ENCODE results near the gene SYN1.
A peak's percentile ranks its signal among the peaks of the same experiment; 100 is the strongest.
"Not testable (repeated sequence)": the region's sequence is repeated elsewhere in the genome, so short reads cannot be mapped to it uniquely, and the experiment has no call there.

SYN1 gene

DNA sequence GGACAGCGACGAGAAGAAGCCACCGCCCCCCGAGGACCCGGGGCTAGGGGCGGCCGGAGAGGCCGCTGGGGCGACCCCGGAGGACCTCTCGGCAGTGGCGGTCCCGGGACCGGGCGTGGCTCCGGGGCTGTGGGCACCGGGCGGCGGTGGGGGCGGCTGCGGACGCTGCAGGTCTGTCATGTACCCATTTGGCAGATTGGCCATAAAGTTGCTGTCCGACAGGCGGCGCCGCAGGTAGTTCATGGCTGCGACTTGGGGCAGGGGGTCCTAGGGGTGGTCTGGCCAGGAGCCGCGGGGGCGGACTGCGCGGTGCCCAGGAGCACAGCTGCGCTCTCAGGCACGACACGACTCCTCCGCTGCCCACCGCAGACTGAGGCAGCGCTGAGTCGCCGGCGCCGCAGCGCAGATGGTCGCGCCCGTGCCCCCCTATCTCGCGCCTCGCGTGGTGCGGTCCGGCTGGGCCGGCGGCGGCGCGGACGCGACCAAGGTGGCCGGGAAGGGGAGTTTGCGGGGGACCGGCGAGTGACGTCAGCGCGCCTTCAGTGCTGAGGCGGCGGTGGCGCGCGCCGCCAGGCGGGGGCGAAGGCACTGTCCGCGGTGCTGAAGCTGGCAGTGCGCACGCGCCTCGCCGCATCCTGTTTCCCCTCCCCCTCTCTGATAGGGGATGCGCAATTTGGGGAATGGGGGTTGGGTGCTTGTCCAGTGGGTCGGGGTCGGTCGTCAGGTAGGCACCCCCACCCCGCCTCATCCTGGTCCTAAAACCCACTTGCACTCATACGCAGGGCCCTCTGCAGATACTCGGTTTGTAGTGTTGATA is at the start of gene SYN1:
SYN1 (minus strand) TSS at position 372 of the 817 bp plus-strand sequence; CDS start at position 243, 129 bp downstream.
- DNase-seq, result peak; percentile 10

GRCh38 chrX:47665797-47666196 is 46.1 kb upstream of the SYN1 start:
- DNase-seq, result not testable (repeated sequence)

DNA sequence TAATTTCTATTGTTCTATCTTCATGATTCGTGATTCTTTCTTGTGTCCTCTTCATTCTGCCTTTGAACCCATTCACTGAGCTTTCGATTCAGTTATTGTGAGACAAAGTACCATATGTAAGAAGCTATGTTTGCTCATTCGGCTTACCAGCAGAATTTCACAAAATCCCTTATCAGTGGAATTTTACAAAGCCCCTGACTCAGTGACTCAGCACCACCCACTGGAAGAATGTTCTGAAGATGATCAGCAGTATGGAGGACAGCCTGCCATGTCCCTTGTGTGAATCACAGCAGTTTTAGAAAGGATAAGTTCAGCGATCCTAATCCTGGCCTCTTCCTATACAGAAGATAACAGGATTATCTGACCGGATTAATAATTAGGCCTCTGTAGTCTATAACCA is 45.1 kb upstream of the SYN1 start:
- DNase-seq, result no peak

DNA sequence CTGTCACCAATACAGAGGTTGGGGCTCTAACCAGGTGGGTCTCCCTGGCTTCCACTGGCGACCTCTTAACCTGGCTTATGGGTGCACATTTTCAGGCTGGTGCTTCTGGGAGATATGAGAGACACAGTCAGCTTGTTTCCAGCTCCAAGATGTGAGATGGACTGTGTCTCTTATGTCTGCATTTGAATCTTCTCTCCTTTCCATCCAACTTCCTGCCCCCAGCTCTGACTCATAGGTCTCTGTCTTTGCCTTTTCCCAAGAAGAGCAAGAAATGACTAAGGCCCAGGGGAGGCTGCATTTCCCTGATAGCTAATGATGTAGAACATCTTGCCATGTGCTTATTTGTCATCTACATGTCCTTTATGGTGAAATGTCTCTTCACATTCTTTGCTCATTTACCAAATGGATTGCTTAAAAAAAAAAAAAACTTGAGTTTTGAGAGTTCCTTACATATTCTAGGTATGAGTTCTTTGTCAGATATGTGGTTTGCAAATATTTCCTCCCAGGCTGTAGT is 42.5 kb upstream of the SYN1 start:
- no peak for DNase-seq

DNA sequence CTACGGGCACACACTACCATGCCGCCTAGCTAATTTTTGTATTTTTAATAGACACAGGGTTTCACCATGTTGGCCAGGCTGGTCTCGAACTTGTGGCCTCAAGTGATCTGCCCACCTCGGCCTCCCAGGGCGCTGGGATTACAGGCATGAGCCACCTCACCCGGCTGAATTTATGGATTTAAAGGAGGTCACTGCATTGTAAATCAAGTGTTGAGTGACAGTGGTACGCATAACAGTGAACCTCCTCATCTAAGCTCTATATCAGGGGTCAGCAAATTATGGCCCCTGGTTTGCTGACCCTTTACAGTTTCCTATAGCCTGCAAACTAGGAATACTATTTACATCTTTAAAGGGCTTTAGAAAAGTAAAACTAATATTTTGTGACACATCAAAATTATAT is 41.9 kb upstream of the SYN1 start:
- no peak for DNase-seq

- DNase-seq, result no peak
Measured at GRCh38 chrX:47659421-47659726, 39.7 kb upstream of the SYN1 start.

DNA sequence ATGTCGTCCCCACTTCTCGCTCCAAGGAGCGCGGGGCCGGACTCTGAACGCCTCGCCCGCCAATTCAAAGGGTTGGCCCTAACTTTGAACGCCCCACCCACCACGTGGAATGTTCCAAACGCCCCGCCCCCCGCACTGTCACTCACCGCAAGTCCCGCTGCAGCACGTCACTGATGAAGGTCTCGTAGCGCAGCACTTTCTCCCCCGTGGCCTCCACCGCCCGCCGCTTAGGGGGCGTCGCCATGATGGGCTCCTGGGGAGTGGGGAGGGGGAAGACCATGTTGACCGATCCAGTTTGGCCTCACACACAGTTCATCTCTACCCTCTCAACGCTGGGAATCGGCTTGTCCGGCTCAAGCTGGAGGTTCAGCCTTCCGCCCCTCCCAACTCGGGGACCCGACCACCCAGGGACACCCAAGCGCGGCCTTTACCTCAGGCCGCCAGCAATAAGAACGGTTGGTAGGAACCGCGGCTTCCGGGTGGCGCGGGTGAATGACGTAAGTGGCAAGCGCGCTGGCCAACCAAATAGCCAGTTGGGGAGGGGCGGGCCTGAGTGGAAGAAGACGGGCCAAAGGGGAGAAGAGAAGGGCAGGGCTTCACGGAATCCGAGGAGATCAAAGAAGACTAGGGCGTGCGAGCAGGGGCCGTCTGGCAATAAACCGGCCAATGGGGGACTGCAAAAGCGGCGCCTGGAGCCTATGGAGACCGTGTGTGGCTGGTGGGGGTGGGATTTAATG is 39.2 kb upstream of the SYN1 start, which contains the start of gene UXT:
UXT (minus strand) TSS at position 497 of the 737 bp plus-strand sequence; CDS start at position 244, 253 bp downstream.
- peak; percentile 96 for DNase-seq

GRCh38 chrX:47658301-47658683 is 38.6 kb upstream of the SYN1 start:
- DNase-seq, result no peak

DNA sequence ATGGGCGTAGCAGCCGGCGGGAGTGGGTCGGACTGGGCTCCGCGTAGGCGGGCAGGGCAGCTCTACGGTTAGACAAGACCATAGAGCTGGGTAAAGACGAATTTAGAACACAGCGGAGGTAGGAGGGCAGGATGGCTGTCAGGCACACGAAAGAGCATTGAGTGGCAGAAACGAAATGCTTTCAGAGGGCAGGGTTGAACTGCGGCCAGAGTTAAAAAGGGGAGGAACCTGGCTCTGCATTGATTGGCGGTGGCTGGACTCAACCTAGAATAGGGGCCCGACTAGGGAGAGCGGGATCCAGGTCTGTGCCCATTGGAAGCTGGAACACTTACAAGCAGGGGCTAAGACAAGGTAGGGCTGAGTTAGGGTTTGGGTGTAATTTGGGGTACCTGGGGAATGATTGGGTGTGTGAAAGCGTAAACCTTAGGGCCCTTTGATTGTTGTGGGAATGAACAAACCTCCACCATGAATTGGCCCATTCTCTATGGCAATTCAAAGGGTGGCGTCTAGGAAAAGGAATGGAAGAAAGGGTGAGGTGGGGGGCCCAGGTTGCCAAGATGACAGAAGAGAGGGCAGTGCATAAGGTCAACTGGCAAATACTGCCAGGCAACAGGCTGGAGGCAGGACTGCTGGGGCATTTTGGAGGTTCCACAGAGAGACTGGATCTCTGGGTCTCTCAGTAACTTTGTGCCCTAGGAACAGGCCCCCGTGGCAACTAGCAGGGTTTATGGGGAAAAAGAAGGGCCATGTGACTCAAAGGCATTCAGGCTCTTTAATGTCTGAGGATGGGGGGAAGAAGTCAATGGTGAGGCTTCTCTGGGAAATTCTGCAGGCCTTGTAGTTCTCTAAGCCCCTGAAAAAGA is 31.6 kb upstream of the SYN1 start:
- no peak for DNase-seq

DNA sequence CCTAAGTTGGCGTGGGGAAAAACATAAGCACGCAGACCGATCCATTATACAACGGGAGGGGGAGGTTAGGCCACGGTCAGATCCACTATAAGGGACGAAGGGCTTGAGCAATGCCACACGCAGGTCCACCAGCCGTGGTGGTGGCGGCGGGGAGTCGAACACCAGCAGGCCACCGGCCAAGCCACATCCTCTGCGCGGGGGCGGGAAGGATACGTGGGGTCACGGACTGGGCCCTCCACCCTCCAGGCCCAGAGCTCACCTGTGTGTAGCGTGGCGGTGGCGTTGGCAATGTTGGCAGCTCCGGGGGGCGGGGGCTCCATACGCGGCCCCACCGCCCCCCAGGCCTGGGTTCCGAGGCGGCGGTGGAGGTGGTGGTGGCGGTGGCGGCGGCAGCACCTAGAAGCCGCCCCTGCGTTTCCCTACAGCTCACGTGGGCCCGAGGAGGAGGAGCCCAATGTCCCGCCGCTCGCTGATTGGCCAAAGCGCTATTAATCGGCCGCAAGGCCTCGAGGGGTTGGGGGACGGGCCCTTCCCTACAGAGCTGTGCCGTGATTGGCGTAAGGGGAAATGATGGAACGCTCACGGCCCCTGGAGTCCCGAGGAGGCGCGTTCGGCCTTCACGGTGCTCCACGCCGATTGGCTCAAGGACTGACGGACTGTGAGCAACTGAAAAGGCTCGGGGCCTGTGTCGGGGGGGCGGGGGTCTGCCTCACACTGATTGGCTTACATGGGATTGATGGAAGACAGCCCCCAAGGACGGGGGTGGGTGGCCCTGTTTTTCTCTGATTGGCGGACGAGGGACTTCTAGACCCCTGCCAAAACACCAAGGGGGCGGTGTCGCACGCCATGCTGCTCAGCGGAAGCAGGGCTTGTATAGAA is 30.7 kb upstream of the SYN1 start, which contains the start of gene ELK1:
ELK1 (minus strand) TSS at position 400 of the 879 bp plus-strand sequence. CDS start 9,122 bp downstream, outside the sequence.
- peak; percentile 92 for DNase-seq

- no peak for DNase-seq
Measured at GRCh38 chrX:47649781-47650163, 30.1 kb upstream of the SYN1 start.

- DNase-seq, result no peak
Measured at GRCh38 chrX:47649271-47649670, 29.6 kb upstream of the SYN1 start.

GRCh38 chrX:47648376-47648775 is 28.7 kb upstream of the SYN1 start:
- DNase-seq, result no peak

- no peak for DNase-seq
Measured at GRCh38 chrX:47646636-47647035, 27.0 kb upstream of the SYN1 start.

DNA sequence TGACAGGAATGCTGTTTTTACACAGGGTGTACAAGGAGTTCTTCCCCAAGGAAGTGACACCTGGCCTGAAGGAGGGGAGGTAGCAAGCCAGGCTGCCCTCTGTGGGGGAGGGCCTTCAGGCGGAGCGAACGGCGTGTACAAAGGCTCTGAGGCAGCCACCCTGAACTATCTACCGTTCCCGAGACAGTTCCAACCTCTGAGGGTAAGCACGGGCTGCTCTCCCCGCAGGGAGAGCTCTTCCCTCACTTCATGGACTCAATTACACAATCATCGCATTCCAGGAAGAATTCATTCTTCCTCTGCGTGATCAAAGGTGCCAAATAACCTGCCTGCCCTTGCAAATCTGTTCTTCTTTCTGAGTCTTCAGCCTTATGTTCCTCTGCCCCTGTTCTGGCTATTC is 25.9 kb upstream of the SYN1 start:
- no peak for DNase-seq

DNA sequence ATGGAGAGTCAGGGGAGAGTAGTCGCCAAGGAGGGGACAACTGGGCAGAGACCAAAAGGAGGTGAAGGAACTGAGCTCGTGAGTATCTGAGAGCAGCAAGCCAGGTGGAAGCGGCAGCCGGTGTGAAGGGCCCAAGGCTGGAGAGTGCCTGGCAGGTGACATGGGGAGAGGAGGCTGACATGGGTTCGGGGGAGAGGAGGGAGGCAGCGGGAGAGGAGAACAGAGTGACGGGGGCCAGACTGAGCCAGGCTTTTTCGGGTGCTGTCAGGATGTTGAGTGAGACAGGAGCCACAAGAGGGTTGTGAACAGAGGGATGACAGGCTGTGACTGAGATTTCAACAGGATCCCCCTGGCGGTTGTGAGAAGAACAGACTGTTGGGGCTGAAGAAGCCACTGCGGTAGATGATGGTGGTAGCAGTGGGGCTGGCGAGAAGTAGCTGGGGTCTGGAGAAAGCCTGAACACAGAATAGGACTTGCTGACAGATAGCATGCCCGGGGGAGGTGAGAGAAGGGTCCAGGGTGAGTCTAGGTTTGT is 25.0 kb upstream of the SYN1 start:
- DNase-seq, result no peak

DNA sequence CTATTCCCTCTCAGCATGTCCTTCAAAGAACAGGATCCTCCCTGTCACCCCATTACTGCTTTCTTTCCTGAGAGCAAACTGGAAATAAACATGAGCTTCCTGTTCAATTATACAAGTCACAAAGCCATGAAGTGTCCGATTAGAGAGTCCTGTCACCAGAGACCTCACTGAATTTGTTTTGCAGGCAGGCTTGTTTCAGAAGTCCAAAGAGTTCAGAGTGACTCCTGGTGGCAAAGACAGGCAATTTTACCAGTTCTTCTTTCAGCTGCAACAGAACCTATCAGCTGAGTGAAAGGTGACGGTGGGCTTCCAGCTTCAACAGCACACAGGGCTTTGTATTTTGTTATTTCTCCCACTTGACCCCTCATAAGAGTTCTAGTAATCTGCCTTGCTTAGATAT is 24.3 kb upstream of the SYN1 start:
- no peak for DNase-seq

DNA sequence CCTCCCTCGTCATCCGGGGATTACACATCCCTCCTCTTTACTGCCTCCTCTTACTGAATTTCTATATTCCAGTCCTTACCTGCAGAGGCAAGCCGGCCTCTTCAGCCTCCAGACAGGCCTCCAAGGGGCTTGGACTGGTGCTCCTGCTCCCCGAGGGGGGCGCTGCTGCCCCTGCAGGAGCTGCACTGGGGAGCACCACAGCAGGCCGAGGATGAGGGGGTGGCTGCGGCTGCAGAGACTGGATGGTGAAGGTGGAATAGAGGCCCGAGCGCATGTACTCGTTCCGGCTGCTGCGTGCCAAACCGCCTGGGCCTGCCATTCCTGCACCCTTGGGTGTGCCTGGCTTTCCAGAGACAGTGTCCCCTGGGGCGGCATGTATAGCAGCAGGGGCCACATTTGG is 19.2 kb upstream of the SYN1 start:
- no peak for DNase-seq

DNA sequence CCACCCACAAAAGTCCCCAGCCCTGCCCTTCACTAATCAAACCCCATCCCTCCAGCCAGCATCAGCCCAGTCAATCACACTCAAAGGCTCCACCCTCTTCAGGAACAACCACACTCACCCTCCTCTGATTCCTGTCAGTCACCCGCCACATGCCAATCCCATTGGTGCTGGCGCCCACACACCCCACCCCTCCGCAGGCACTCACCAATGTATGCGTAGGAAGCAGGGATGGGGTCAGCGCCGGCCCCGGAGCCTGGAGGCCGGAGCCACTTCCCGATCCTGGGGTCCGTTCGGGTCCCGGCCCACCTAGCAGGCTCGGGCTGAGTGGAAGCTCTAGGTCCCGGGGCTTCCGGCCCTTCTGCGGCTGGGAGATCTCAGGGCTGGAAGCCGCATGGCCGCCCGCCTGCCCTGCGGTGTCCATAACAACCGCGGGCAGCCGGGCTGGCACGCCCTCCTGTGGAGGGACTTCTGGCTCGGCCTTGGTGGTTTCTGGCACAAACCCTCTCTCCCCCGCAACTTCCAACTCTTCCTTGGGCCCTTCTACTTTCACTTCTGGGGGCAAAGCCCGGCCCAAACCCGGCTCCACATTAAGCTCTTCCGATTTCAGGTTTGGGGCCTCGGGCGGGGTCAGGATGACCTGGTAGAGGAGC is 18.0 kb upstream of the SYN1 start:
- DNase-seq, result no peak

- no peak for DNase-seq
Measured at GRCh38 chrX:47634871-47635575, 15.4 kb upstream of the SYN1 start.
